DMS79 (cell line): ENCODE data around the gene ZNF607.
A peak's percentile ranks its signal among the peaks of the same experiment; 100 is the strongest.
"Not testable (repeated sequence)": the region's sequence is repeated elsewhere in the genome, so short reads cannot be mapped to it uniquely, and the experiment has no call there.

Experiments
- DNase-seq: peaks from one replicate; lab custom pipeline; 2025; lab: John Stamatoyannopoulos, UW

ZNF607 gene

GRCh38 chr19:37719111-37719926, at the start of gene ZNF607:
ZNF607 (minus strand) TSS chr19:37719761; CDS start chr19:37711618, 8,143 bp downstream.
- DNase-seq: peak; percentile 95

GRCh38 chr19:37763488-37763887, 43.9 kb upstream of the ZNF607 start:
- no peak for DNase-seq

GRCh38 chr19:37757683-37758082, 38.1 kb upstream of the ZNF607 start:
- not testable (repeated sequence) for DNase-seq

GRCh38 chr19:37738371-37738770, 18.8 kb upstream of the ZNF607 start:
- no peak for DNase-seq

GRCh38 chr19:37725181-37725580, 5.6 kb upstream of the ZNF607 start:
- DNase-seq: no peak

- DNase-seq: no peak
Observed at GRCh38 chr19:37719927-37720265, 335 bp upstream of the ZNF607 start.

GRCh38 chr19:37718304-37718703, 1.3 kb downstream of the ZNF607 start:
- no peak for DNase-seq

GRCh38 chr19:37716140-37716539, 3.4 kb downstream of the ZNF607 start:
- no peak for DNase-seq

GRCh38 chr19:37706052-37706605, 13.4 kb downstream of the ZNF607 start:
- DNase-seq: no peak

GRCh38 chr19:37699057-37699456, 20.5 kb downstream of the ZNF607 start:
- no peak for DNase-seq

- DNase-seq: no peak
Observed at GRCh38 chr19:37698216-37698615, 21.3 kb downstream of the ZNF607 start.

- DNase-seq: no peak
Observed at GRCh38 chr19:37695144-37695899, 24.2 kb downstream of the ZNF607 start.

GRCh38 chr19:37692956-37693620, 26.5 kb downstream of the ZNF607 start:
- DNase-seq: no peak

- DNase-seq: peak; percentile 64
Observed at GRCh38 chr19:37691881-37692504, 27.6 kb downstream of the ZNF607 start.

- DNase-seq: no peak
Observed at GRCh38 chr19:37683520-37683919, 36.0 kb downstream of the ZNF607 start.

- no peak for DNase-seq
Observed at GRCh38 chr19:37669450-37669914, 50.1 kb downstream of the ZNF607 start.

GRCh38 chr19:37657157-37657556, 62.4 kb downstream of the ZNF607 start:
- DNase-seq: not testable (repeated sequence)

- DNase-seq: peak; percentile 86
Observed at GRCh38 chr19:37655689-37656371, 63.7 kb downstream of the ZNF607 start.

GRCh38 chr19:37655301-37655688, 64.3 kb downstream of the ZNF607 start, which contains the start of gene ZFP30:
ZFP30 (minus strand) TSS chr19:37655465; CDS start chr19:37647822, 7,643 bp downstream.
- DNase-seq: peak; percentile 80

- DNase-seq: peak; percentile 34
Observed at GRCh38 chr19:37654629-37655300, 64.8 kb downstream of the ZNF607 start.

GRCh38 chr19:37654118-37654517, 65.4 kb downstream of the ZNF607 start:
- peak; percentile 13 for DNase-seq
